DMS 273 (cell line): ENCODE measurements around the gene TASOR.
A peak's percentile ranks its signal among the peaks of the same experiment; 100 is the strongest.

ENCODE experiments used
- DNase-seq: peaks from one replicate; lab custom pipeline; 2025; ENCODE audit not compliant: unreplicated experiment; lab: John Stamatoyannopoulos, UW

The TASOR gene

GRCh38 chr3:56682462-56683121, 473 bp downstream of the TASOR start:
- peak; percentile 86 for DNase-seq

DNA sequence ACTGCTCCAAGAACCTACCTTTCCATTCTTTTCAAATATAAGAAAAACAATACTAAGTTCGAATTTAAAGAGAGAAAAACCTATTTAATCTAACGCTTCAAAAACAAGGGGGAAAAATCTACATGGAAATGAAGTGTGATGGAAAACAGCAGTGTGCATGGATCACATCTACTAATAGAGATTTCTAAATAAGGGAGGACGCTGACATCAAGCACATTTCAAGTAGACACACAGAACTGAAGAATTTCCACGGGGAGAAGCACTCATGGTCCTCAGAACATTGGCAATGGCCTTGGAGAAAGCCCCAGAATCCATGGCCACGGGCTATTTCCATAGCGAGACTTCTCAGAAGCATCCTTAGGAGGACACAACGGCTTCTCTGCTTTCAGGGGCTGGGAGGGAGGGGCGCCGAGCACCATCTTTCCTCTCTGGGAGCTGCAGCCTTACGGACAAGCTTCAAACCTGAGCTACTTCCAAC, 1.0 kb downstream of the TASOR start:
- no peak for DNase-seq

GRCh38 chr3:56680054-56680580, 2.9 kb downstream of the TASOR start:
- DNase-seq: no peak

DNA sequence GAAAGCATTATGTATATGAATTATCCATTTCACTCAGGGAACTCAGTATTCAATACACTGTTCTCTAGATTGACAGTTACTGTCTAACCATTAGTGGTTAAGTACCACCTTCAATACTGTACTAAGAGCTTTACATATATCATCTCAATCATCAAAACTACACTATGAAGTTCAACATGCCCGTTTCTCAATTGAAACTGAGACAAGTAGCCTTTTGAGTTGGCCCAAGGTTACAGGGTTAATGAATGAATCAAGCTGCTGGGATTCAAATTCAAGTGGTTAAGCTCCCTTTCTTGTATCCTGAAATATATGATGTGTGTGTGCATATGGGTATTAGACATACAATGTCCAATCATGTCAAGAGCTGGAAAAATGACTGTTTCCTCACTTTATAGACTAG, 5.8 kb downstream of the TASOR start:
- no peak for DNase-seq

GRCh38 chr3:56673781-56674457, 9.1 kb downstream of the TASOR start:
- DNase-seq: no peak

DNA sequence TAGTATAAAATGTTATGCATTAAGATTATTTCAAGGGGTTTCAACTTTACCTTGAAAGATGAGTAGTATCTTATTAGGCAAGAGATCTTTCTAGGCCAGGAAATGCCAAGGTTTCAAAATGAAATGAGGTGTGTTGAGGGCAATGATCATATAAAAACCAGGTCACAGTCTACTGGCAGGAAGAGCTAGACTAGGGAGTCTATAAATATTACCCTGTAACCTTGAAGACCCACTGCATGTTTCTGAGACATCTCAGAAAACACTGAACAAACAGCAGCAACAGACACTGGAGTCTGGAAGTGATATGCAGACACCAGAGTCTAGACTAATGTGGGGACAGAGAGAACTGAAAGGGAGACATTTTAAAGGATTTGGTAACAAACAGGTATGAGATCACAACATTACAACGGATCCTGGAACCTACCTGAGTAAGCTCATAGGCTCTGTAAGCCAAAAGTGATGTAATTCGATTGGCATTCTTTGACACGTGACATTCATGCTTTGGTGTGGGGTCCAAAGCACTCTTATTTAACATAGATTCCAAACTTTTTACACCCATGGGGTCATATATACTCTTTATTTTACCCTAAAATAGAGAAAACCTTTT, 15.0 kb downstream of the TASOR start:
- DNase-seq: no peak

DNA sequence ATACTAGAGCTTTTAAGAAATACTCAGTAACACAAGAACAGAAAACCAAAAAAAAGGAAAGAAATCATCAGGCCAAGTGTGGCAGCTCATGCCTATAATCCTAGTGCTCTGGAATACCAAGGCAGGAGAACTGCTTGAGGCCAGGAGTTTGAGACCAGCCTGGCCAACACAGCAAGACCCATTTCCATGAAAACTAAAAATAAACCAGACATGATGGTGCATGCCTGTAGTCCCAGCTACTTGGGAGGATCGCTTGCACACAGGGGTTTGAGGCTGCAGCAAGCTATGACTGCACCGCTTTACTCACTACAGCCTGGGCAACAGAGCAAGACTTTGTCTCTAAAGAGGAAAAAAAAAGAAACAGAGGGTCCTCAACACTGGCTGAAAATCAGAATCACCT, 18.2 kb downstream of the TASOR start:
- no peak for DNase-seq

DNA sequence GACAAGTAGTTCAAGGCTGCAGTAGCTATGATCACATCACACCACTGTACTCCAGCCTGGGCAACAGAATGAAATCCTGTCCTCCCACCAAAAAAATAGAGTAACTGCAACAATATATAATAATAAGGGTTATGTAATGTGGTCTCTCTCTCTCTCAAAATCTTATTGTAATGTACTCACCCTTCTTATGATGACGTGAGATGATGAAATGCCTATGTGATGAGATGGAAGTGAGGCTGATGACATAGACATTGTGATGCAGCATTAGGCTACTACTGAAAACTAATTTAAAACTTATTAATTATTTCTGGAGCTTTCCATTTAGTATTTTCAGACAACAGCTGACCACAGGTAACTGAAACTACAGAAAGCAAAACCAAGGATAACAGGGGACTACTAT, 27.4 kb downstream of the TASOR start:
- no peak for DNase-seq

DNA sequence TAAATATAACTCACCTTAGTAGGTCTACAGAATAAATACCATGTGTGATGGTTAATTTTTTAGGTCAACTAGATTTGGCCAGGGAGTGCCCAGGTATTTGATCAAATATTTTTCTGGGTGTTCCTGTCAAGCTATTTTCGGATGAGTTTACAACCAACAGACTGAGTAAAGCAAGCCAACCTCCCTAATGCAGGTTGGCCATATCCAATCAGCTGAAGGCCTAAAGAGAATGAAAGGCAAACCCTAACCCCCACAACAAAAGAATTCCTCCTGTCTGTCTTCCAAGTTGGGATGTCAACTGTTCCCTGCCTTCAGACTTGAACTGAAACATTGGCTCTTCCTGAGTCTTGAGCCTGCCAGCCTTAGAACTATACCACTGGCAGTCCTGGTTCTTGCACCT, 28.6 kb downstream of the TASOR start:
- no peak for DNase-seq

- no peak for DNase-seq
Measured at GRCh38 chr3:56645407-56645806, 37.7 kb downstream of the TASOR start.

DNA sequence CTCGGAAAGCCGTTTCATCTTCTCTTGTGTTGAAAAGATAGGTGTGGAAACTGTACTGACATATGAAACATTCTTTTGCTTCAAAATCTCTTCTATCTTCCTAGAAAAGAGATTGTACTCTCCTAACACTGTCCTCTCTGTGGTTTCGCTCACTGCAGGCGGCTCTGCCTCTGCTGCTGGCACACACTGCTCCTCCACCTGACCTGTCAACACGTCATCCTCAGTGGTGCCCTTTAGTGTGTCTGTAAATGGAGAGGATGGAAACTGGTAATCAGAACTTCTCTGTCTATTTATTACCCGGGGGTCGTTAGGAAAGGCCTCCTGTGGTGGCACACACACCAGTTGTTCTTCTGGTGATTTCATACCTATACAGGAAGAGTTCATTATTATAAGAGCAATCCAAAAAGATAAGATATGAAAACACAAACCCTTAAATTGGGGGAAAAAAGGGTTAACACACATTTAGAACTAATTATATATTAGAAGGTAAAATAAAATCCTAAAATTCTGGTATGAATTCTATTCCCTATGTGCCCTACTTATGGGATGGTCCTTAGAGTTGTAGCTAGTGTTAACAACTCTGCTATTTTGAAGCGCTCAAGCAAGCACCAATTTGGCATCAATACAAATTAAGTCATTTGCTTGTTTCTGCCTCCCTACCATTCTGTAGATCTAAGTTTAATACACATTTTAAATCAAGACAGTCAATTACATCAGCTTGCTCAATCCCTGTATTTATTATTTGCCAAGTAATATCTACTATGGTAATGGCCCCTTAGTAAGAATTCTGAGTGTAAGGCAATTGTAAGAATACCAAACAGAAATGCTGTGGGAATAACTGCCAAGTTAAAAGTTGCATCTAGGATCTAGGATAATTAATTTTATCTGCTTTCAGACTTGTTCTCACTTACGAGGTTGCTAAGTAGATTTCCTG, 49.2 kb downstream of the TASOR start:
- DNase-seq: no peak
